22Rv1 (cell line): ENCODE results near the gene CHIT1.

Experiments
- CTCF ChIP-seq: fragments of 450-650 bp; IDR thresholded peaks from 2 replicates; pipeline ENCODE4 v1.5.1; 2017; ENCODE audit warnings: mild to moderate bottlenecking
- ZFX ChIP-seq: fragments of 450-650 bp; IDR thresholded peaks from 2 replicates; pipeline ENCODE4 v1.6.1; 2017; ENCODE audit warnings: antibody characterized with exemption, borderline replicate concordance

DNA sequence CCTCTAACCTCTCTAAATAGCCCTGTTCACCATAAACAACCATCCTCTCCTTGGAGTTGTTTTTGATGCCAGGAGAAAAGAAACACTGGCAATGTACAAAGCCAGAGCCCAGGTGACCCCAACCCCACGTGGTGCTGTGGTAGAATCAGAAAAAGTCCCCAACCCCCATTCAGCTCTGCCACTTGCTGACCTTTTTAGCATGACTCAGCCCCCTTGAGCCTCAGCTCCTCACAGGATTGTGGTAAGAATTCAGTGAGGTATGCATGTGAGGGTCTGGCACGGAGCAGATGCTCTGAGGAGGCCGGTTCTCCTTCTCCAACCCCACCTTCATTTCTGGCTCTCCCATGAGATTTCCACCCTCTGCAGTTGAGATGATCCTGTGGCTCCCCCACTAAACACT, 31.8 kb downstream of the CHIT1 start:
- TF ChIP-seq CTCF (no peak), ZFX (no peak)
